Esophagus squamous epithelium (tissue), 4 donors: ENCODE measurements around the gene PCSK5.

Experiments
- POLR2A ChIP-seq, 4 donors: fragments of 450-650 bp; IDR thresholded peaks; one replicate each; pipeline ENCODE4 v1.6.1; 2017; ENCODE audit warnings: antibody characterized with exemption in 4 of 4, mild to moderate bottlenecking in 4 of 4, moderate library complexity in 3 of 4
- TF ChIP-seq, protein P1 (sequence below), 6 experiments: fragments of 450-650 bp in 4 of 6; fragments of 200-600 bp in 2 of 6; sonication (generic) in 2 of 6; IDR thresholded peaks; one replicate each; pipeline ENCODE4 v1.5.1; 2016 to 2019; ENCODE audit warnings: antibody characterized with exemption in 6 of 6, mild to moderate bottlenecking in 4 of 6, moderate library complexity in 4 of 6

DNA sequence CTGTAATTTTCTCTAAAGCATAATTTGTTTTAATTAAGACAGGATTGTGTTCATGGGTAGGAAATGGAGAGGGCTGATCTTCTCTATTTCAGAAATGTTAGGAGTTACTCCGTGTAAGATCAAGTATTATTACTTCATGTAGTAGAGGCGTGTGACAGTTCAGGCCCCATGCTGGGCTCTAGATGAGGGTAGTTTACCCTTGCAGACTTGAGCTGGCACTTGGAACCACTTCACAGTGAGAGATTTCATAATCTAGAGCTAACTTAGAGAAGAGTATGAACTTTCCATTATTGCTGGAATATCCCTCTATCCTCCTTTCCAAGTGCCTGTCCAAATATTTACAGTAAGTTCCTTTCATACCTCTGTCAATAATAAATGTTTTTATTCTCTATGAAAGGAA lies 195.1 kb downstream of the PCSK5 start:
- TF ChIP-seq, protein P1, sequence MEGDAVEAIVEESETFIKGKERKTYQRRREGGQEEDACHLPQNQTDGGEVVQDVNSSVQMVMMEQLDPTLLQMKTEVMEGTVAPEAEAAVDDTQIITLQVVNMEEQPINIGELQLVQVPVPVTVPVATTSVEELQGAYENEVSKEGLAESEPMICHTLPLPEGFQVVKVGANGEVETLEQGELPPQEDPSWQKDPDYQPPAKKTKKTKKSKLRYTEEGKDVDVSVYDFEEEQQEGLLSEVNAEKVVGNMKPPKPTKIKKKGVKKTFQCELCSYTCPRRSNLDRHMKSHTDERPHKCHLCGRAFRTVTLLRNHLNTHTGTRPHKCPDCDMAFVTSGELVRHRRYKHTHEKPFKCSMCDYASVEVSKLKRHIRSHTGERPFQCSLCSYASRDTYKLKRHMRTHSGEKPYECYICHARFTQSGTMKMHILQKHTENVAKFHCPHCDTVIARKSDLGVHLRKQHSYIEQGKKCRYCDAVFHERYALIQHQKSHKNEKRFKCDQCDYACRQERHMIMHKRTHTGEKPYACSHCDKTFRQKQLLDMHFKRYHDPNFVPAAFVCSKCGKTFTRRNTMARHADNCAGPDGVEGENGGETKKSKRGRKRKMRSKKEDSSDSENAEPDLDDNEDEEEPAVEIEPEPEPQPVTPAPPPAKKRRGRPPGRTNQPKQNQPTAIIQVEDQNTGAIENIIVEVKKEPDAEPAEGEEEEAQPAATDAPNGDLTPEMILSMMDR (IDR thresholded peaks at IDR 0.05) = no peak
- TF ChIP-seq POLR2A (IDR thresholded peaks at IDR 0.05) = no peak
